Iris pigment epithelial cell (primary cell): ENCODE results near the gene CHKB.
"Not testable (repeated sequence)": the region's sequence is repeated elsewhere in the genome, so short reads cannot be mapped to it uniquely, and the experiment has no call there.

Source experiments
- DNase-seq: peaks from one replicate; pipeline ENCODE4 v3.0.0-alpha.2; 2011; ENCODE audit warnings: low read depth

The CHKB gene

DNA sequence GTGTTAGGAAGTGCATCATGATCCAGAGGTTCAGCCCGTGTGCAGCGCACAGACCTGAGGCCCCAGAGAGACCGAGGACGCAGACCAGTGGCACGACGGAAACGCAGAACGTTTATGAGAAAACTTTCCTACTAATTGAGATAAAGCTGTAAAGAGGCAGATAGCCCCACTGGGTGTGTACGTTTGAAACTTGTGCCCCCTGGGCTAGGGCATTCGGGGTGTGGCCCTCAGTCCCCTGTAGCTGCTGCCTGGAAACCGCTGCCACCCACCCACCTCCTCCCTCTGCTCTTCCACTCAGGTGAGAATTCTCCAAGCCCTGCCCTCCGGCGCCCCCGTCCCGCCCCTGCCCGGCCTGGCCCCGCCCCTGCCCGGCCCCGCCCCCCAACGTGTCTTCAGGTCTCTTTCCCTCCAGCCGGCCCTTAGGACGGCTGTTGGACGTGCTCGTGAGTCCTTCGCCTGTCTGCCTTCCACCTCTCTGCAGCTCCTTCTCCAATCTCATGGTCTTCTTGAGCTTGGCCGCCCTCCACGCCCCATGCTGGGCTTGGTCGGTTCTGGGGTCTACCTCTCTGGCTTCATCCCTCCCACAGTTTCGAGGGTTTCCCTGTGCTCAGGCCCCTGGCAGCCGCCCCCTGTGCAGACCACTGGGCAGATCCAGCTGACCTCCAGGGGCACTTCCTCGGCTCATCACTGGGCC, 30.0 kb upstream of the CHKB start:
- no peak for DNase-seq

DNA sequence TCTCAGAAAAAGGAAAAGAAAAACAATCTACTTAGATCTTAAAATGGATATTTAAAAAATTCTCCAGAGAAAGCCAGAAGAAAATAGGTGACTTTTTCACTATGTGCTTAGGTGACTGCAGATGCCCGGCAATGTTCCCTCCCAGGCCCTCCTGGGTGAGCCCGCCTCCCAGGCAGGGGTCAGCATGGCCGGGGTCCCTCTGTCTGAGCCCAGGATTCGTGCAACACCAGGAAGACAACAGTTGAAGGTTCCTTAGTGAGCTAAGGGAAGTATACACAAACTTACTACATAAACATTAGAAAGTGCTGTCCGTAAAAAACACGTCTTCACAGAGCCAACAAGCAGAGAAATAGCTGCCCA, 29.5 kb upstream of the CHKB start:
- no peak for DNase-seq

GRCh38 chr22:50611341-50612060, 28.9 kb upstream of the CHKB start:
- DNase-seq: no peak

- DNase-seq: no peak
Observed at GRCh38 chr22:50610581-50610980, 27.9 kb upstream of the CHKB start.

DNA sequence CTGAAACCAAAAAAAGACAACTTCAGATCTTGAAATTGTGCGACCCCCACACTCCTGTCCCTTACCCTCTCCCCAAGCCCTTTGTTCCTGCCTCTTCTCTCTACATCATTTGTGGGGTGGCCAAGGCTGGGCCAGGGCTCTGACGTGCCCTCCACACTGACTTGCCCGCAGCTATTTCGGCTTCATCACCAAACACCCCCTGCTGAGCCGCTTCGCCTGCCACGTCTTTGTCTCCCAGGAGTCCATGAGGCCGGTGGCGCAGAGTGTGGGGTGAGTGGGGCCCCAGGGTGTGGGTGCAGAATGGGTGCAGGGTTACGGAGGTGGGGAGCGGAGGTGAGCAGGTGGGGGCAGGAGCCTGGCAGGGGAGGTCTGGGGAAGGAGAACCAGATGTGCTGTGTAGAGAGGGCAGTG, 27.4 kb upstream of the CHKB start:
- no peak for DNase-seq

GRCh38 chr22:50609599-50609998, 26.9 kb upstream of the CHKB start:
- no peak for DNase-seq

DNA sequence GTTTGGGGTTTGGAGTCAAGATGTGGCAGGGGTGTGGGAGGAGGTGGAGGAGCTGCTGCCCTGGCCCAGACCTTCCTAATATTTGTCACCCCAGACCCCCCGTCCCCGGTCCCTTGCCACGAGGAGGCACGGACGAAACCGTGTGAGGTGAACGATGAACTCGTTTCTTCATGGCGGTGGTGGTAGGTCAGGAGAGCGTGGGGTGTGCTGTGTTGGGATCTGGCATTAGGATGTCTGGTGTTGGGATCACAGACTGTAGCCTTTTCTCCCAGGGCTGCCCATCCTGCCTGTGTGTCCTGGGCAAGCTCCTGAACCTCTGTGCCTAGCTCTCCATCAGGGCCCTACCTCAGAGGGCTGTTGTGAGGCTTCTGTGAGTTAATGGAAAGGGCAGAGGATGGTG, 26.3 kb upstream of the CHKB start:
- DNase-seq: no peak

- not testable (repeated sequence) for DNase-seq
Observed at GRCh38 chr22:50608058-50608840, 25.6 kb upstream of the CHKB start.

- no peak for DNase-seq
Observed at GRCh38 chr22:50607659-50608020, 25.0 kb upstream of the CHKB start.

DNA sequence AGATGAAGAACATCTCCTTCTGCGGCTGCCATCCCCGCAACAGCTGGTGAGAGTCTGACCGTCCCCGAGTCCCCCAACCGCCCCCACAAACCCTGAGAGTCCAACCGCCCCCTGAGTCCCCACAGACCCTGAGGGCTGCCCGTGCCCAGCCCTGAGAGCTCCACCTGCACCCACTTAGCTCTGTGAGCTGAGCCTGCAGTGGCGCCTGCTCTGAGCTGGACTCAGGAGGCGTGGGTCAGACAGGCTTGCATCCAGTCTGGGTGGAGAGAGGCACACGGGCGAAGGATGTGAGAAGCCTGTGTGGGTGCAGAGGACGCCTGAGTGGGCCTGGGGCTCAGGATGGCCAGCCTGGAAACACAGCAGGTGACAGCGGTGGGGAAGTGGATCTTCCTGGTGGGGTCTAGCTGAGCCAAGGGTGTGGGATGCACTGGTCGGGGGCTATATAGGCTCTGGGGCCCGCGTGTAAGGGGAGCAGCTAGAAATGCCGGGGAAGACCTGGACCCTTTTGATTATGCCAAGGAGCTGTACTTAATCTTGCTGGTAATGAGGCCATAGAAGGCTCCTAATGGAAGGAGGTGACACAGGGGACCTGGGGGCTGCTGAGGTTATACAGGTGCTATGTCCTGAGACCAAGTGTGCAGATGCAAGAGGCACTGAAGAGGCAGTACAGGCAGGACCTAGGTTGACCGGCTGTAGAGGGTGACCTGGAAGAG, 24.5 kb upstream of the CHKB start:
- DNase-seq: no peak

GRCh38 chr22:50606165-50606945, 23.7 kb upstream of the CHKB start:
- no peak for DNase-seq

- no peak for DNase-seq
Observed at GRCh38 chr22:50605613-50606074, 23.0 kb upstream of the CHKB start.

- no peak for DNase-seq
Observed at GRCh38 chr22:50605002-50605612, 22.5 kb upstream of the CHKB start.

DNA sequence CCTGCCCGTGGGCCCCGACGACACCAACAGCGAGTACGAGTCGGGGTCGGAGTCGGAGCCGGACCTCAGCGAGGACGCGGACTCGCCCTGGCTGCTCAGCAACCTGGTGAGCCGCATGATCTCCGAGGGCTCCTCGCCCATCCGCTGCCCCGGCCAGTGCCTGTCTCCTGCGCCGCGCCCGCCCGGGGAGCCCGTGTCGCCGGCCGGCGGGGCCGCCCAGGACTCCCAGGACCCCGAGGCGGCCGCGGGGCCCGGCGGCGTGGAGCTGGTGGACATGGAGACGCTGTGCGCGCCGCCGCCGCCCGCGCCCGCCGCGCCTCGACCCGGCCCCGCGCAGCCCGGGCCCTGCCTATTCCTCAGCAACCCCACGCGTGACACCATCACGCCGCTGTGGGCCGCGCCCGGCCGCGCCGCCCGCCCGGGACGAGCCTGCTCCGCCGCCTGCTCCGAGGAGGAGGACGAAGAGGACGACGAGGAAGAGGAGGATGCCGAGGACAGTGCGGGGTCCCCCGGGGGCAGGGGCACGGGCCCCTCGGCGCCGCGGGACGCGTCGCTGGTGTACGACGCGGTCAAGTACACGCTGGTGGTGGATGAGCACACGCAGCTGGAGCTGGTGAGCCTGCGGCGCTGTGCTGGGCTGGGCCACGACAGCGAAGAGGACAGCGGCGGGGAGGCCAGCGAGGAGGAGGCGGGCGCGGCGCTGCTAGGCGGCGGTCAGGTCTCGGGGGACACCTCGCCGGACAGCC, 21.8 kb upstream of the CHKB start:
- no peak for DNase-seq

GRCh38 chr22:50603511-50604255, 21.0 kb upstream of the CHKB start:
- no peak for DNase-seq

- DNase-seq: no peak
Observed at GRCh38 chr22:50602338-50602700, 19.7 kb upstream of the CHKB start.

DNA sequence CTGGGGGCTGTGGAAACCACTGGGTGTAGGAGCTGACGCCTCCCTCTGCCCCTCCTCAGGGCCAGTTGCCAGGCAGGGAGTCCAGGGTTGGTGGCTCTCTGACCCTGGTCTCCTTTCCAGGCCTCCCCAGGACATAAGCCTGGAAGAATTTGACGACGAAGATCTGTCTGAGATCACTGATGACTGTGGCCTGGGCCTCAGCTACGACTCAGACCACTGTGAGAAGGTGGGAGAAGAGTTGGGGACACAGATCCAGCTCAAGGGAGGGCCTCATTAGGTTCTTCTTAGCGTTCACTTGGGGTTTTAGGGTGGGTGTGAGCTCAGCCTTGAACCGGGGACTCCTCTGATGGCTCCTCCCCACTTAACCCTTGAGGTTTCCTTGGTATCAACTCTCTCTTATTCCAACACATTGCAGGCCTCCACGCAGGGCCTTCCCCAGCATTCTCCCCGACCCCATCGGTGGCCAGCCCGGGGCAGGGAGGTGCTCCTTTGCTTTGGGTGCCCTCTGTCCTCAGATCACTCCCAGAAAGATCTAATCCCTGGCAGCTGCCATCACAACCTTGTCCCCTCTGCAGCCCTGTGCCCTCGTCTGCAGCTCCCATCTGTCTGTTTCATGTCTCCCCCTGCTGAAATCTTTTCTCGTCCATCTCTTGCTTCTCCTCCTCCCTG, 19.2 kb upstream of the CHKB start:
- DNase-seq: no peak

DNA sequence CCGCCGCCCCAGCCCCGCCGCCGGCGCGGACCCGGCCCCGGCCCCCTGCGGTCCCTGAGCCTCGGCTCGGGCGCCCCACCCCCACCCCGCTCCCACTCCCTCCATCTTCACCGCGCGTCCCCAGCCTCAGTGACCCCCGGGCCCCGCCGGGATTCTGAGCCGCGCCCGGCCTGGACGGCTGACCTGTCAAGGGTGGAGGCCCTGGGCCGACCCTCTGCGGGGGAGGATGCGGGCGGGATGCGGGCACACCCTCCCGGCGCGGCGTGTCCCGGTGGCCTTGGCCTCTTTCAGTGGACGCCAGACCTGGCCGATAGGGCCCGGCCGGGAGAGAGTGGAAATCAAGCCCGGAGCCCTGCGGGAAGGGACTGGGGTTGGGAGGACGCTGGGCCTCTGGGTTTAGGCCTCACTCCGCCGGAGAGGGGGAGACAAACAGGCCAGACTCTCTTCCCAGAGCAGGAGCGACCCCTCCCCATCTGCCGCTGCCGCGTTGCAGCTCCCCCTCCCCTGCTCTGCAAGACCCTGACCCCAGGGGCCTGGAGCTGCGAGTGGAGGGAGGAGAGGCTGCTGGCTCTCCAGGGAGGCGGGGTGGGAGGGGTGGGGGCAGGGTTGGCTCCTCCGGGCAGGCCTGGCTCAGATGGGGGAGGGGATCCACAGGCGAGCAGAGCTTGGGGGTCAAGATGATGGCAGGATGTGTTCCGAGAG, 18.5 kb upstream of the CHKB start:
- no peak for DNase-seq

GRCh38 chr22:50600538-50600937, 17.9 kb upstream of the CHKB start, which contains the start of gene MAPK8IP2:
MAPK8IP2 (plus strand) TSS chr22:50600793; CDS start chr22:50600819, 26 bp downstream.
- DNase-seq: no peak
